AG09319 (cell line): ENCODE results near the gene NT5E.

ENCODE experiments used
- DNase-seq: peaks from one replicate; pipeline ENCODE4 v3.0.0-alpha.2; 2010; ENCODE audit warnings: low read depth; ENCODE audit errors: extremely low read depth
- CTCF ChIP-seq: IDR thresholded peaks from 2 replicates; pipeline ENCODE4 v1.5.1; 2011; ENCODE audit warnings: low read depth, mild to moderate bottlenecking, inconsistent platforms, low read length, moderate library complexity

The NT5E gene

GRCh38 chr6:85416766-85417165 lies 33.1 kb upstream of the NT5E start:
- DNase-seq = no peak
- TF ChIP-seq CTCF = no peak

GRCh38 chr6:85417336-85417735 lies 32.5 kb upstream of the NT5E start:
- no peak for TF ChIP-seq CTCF
- DNase-seq = no peak

GRCh38 chr6:85418059-85418458 lies 31.8 kb upstream of the NT5E start:
- TF ChIP-seq CTCF = no peak
- DNase-seq = no peak

GRCh38 chr6:85419046-85419759 lies 30.7 kb upstream of the NT5E start:
- no peak for TF ChIP-seq CTCF

GRCh38 chr6:85420551-85420950 lies 29.3 kb upstream of the NT5E start:
- no peak for TF ChIP-seq CTCF
- DNase-seq = no peak

More at GRCh38 chr6:85419046-85419759, 30.7 kb upstream of the NT5E start:
- no peak for DNase-seq

- TF ChIP-seq CTCF = no peak
- DNase-seq = no peak
Observed at GRCh38 chr6:85421181-85421580, 28.7 kb upstream of the NT5E start.

GRCh38 chr6:85421972-85422371 lies 27.9 kb upstream of the NT5E start:
- TF ChIP-seq CTCF = no peak
- no peak for DNase-seq
